Measurements from ENCODE around the gene KRIT1. TPM values are rescaled to one million over a fixed set of nuclear protein-coding genes. Genes with fewer than 3 reads are reported as not detected.

KRIT1 gene
- total RNA-seq, 1 donor from 2014 or later: 56.1 TPM

GRCh38 chr7:92158660-92159575 lies 86.8 kb downstream of the KRIT1 start:
- no peak for DNase-seq (ENCODE audit: extremely low read depth, low read depth, low spot score)

- no peak for DNase-seq (ENCODE audit: extremely low read depth, low read depth, low spot score)
Observed at GRCh38 chr7:92156990-92157389, 88.7 kb downstream of the KRIT1 start.

GRCh38 chr7:92155108-92155739 lies 90.5 kb downstream of the KRIT1 start:
- DNase-seq (ENCODE audit: extremely low read depth, low read depth, low spot score): no peak

GRCh38 chr7:92150450-92151017 lies 95.2 kb downstream of the KRIT1 start:
- DNase-seq (ENCODE audit: extremely low read depth, low read depth, low spot score): no peak

GRCh38 chr7:92149736-92150239 lies 95.9 kb downstream of the KRIT1 start:
- DNase-seq (ENCODE audit: extremely low read depth, low read depth, low spot score): no peak

Other genes with a start within 250 kb of the KRIT1 start
- 60.9 and 68.0 TPM in 2 replicates for gene CYP51A1, start 111.4 kb downstream of the KRIT1 start, total RNA-seq
- gene LRRD1, start 66.8 kb downstream of the KRIT1 start, total RNA-seq: 0.12 and 0.24 TPM in 2 replicates
- gene ANKIB1, start 60 bp upstream of the KRIT1 start, total RNA-seq: 25.0 and 43.3 TPM in 2 replicates
- gene GATAD1, start 201.6 kb upstream of the KRIT1 start, total RNA-seq: 17.8 and 24.8 TPM in 2 replicates
- not detected in 2 replicates for gene ERVW-1, start 232.0 kb upstream of the KRIT1 start, total RNA-seq

Data from glomerular endothelial cell (primary cell).